ENCODE measurements around the gene RORB. TPM values are rescaled to one million over a fixed set of nuclear protein-coding genes. Genes with fewer than 3 reads are reported as not detected.

RORB gene
- total RNA-seq, 1 donor = 0.10 TPM

DNA sequence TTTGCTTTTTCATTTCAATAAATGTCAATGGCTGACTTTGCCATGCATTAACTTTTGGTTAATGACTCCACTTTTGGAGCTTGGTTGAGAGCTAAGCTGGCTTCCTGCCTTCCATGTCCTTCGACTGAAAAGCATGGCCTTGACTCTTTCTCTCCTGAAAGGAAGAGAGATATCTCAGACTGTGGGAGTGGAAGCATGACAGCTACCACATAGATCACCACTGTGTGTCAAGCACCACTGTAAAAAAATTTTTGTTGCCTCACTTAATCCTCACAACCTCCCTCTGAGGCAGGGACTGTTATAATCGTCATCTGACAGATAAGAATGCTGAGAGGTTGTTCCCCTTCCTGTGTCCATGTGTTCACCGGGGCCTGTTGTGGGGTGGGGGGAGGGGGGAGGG, 184.8 kb downstream of the RORB start:
- Histone ChIP-seq H3K4me3 (ENCODE audit: low read length) (no peak overlapping the region), H3K4me1 (ENCODE audit: insufficient read depth, low read length) (no peaks in the 10 kb centered on the region), H3K27me3 (ENCODE audit: insufficient read depth, low read length) (no peaks in the 10 kb centered on the region), H3K9me3 (ENCODE audit: low read depth, low read length) (no peaks in the 10 kb centered on the region)

DNA sequence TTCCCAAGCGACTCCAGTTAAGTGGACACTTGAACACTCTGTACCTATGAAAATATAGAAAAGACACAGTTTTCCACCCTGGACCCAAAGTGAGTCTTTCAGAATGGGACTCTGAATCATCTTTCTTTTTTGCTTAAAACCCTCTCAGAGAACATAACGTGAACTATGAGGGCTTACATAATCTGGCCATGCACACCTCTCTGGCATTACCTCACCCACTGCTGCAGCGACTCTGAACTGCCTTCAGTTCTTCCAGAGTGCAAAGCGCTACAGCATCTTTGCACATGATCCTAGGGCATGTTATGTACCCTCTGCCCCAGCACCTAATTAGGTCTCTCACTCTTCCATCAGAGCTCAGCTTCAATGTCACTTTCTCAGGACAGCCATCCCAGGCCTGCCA, 186.2 kb downstream of the RORB start:
- H3K9me3 ChIP-seq (ENCODE audit: low read depth, low read length) = no peaks in the 10 kb centered on the region
- no peaks in the 10 kb centered on the region for H3K27me3 ChIP-seq (ENCODE audit: insufficient read depth, low read length)
- no peaks in the 10 kb centered on the region for H3K4me1 ChIP-seq (ENCODE audit: insufficient read depth, low read length)
- H3K4me3 ChIP-seq (ENCODE audit: low read length) = no peak overlapping the region

DNA sequence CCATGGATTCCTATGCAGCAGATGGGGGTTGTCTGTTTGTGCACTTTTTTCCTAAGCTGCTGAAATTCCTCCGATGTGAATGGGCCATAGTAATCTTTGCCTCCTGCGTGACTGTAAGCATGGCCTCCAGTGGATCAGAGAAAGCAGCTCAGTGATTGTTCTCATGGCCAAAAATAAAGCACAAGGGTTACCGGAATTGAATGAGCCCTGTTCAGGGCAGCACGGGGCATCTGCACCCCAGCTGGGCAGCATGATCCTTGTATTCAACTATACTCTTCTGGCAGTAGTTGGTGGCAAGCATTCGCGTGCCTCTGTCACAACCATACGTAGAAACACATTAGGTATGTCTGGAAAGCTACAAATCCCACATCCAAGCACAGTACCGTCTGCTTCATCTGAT, 193.9 kb downstream of the RORB start:
- H3K4me3 ChIP-seq (ENCODE audit: low read length) = no peak overlapping the region
- H3K9me3 ChIP-seq (ENCODE audit: low read depth, low read length) = no peaks in the 10 kb centered on the region
- no peaks in the 10 kb centered on the region for H3K4me1 ChIP-seq (ENCODE audit: insufficient read depth, low read length)
- no peaks in the 10 kb centered on the region for H3K27me3 ChIP-seq (ENCODE audit: insufficient read depth, low read length)

DNA sequence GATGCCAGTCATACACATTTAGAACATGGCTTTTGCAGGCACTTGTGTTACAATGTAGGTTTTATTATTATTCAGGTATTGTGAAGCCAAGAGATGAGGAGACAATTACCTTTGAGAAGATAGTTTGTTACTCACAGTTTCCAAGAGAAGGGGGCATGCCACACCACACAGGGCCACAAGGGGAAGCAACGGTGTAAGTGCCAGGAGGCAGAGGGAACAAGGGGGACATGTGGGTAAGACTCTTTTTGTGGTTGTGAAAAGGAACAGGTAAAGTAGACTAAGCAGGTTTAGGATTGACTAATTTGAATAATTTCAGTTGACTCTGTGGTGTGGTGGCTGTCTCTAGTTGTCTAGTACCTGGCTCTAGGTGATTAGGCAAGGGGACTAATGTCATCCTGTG, 199.4 kb downstream of the RORB start:
- Histone ChIP-seq H3K9me3 (ENCODE audit: low read depth, low read length) (no peaks in the 10 kb centered on the region), H3K27me3 (ENCODE audit: insufficient read depth, low read length) (peaks cover 4% of the 10 kb centered on the region), H3K4me3 (ENCODE audit: low read length) (no peak overlapping the region), H3K4me1 (ENCODE audit: insufficient read depth, low read length) (no peaks in the 10 kb centered on the region)

DNA sequence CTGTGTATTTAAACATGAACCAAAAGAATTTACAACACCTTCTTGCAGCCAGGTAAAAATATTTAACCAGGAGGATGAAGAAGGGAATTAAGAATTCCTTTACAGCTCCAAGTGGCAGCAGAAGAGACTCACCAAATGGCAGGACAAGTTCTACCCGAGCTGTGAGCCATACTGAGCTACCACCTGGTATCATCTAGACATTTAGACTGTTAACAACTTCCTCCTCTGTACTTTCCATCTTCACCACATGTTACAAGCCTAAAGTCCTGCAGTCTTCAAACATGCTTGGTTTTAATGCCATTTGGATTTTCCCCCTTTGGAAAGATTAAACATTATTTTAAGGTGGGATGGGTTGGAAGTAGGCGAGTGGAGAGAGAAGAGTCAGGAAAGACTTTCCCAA, 200.4 kb downstream of the RORB start:
- no peak overlapping the region for H3K4me3 ChIP-seq (ENCODE audit: low read length)
- no peaks in the 10 kb centered on the region for H3K4me1 ChIP-seq (ENCODE audit: insufficient read depth, low read length)
- peaks cover 4% of the 10 kb centered on the region for H3K27me3 ChIP-seq (ENCODE audit: insufficient read depth, low read length)
- no peaks in the 10 kb centered on the region for H3K9me3 ChIP-seq (ENCODE audit: low read depth, low read length)

DNA sequence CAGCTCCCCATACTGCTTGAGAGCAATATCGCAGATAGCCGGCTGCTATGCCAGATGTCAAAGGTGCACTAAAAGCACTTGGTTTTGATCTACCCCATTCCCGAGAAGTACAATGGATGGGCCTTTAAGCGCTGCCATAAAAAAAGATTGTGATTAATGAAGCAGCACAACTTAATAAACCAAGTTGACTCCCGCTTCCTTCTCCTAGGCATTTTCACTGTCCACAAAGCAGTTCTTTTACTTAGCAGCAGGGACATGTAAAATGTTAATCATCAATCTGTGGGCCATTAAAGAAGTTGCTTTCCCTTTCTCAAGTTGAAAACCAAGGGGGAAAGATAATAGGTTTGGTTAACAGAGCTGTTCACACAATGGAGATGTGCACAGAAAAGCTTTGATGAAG, 214.2 kb downstream of the RORB start:
- no peaks in the 10 kb centered on the region for H3K4me1 ChIP-seq (ENCODE audit: insufficient read depth, low read length)
- no peak overlapping the region for H3K4me3 ChIP-seq (ENCODE audit: low read length)
- H3K9me3 ChIP-seq (ENCODE audit: low read depth, low read length) = no peaks in the 10 kb centered on the region
- H3K27me3 ChIP-seq (ENCODE audit: insufficient read depth, low read length) = no peaks in the 10 kb centered on the region

DNA sequence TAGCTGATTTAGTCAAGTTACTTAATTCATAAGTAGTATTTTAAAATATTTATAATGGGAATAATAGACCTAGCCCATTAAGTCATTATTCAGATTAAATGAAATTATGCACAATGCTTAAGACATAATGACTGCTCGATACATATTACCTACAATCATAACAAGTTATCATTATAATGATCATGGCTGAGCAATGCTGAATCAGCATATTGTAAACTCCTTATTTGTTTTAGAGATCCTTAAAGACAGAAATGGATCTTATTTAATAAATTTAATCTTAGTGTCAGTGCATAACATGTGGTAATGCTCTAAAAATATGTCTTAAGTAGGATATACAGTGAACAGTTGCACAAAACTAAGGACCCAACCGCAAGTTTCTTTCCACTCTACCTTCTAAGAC, 221.6 kb downstream of the RORB start:
- Histone ChIP-seq H3K4me1 (ENCODE audit: insufficient read depth, low read length) (no peaks in the 10 kb centered on the region), H3K27me3 (ENCODE audit: insufficient read depth, low read length) (no peaks in the 10 kb centered on the region), H3K4me3 (ENCODE audit: low read length) (no peak overlapping the region), H3K9me3 (ENCODE audit: low read depth, low read length) (no peaks in the 10 kb centered on the region)

DNA sequence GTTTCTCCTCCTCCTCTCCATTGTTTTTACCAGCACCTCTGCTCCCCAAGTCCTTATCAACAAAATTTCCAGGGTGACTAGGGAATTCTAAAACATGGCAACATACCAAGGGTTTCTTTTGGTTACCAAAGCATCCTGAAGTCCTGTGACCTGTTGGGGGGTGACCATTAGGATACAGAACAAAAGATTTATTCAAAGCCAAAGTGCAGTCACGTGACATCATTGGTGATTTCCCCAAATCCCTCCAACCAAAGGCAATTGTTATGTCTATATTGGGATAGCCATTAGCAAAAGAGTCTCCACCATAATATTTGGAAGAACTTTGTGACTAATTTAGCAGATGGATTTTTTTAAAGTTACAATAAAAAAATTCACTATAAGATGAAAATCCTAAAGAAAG, 222.2 kb downstream of the RORB start:
- no peaks in the 10 kb centered on the region for H3K9me3 ChIP-seq (ENCODE audit: low read depth, low read length)
- no peaks in the 10 kb centered on the region for H3K27me3 ChIP-seq (ENCODE audit: insufficient read depth, low read length)
- H3K4me3 ChIP-seq (ENCODE audit: low read length) = no peak overlapping the region
- no peaks in the 10 kb centered on the region for H3K4me1 ChIP-seq (ENCODE audit: insufficient read depth, low read length)

DNA sequence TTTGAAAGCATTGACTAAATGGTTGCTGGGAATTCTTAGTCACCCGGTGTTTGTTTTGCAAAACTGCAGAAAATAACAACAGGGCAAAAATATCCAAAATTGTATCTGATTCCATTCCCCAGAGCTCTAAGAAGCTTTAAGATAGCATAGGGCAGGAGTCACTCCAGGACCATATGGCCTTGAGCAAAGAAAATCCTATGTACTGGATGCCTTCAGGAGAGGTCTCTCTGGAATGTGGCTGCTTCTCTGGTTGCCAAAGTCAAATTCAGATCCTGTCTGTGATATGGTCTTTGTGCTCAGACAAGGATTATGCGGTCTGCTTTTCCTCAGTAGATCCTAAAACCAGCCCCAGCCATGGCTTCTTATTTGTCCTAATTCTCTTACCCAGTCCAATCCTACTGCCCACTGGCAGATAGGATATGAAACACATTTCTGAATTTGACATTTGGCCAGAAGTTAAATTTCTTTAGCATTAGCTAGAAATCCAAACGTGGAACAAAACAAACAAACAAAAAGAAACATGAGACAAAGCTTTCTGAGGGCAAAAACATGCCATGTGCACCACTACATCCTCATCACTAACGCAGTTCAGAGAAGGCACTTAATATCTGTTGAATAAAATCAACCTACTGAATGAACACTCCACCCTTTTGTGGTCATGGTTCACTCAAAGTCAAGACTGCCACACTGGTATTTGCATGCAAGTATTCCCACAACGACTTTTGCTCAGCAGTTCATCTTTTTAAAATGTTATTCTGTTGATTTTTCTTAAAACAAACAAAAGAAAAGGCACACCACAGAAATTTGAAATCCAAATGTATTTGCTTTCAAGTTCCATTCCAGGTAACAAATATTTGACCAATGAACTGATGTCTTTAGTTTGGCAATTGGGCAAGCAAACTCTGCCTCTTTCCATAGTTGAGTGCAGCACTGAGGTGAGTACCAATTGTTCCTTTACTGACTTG, 224.8 kb downstream of the RORB start:
- Histone ChIP-seq H3K9me3 (ENCODE audit: low read depth, low read length) (no peaks in the 10 kb centered on the region), H3K4me3 (ENCODE audit: low read length) (no peak overlapping the region), H3K27me3 (ENCODE audit: insufficient read depth, low read length) (no peaks in the 10 kb centered on the region), H3K4me1 (ENCODE audit: insufficient read depth, low read length) (no peaks in the 10 kb centered on the region)

DNA sequence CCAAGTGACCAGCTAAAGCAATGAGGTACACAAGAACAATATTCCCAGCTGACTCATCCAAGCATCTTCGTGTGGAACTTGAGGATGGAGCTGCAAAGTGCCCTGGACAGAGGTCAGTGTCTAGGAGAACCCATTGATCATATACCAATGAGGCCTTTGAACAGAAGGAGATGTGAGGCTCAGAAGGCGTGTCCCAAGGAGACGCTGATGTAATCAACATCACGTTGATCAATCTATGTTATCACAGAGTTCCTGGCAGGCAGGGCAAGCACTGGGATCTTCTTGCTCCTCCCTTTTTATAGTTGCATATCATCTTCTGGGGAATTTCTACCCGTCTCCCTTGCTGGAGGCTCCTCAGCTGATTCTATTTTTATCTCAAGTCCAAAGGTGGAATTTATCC, 227.2 kb downstream of the RORB start:
- H3K4me3 ChIP-seq (ENCODE audit: low read length) = no peak overlapping the region
- no peaks in the 10 kb centered on the region for H3K4me1 ChIP-seq (ENCODE audit: insufficient read depth, low read length)
- no peaks in the 10 kb centered on the region for H3K9me3 ChIP-seq (ENCODE audit: low read depth, low read length)
- H3K27me3 ChIP-seq (ENCODE audit: insufficient read depth, low read length) = no peaks in the 10 kb centered on the region

DNA sequence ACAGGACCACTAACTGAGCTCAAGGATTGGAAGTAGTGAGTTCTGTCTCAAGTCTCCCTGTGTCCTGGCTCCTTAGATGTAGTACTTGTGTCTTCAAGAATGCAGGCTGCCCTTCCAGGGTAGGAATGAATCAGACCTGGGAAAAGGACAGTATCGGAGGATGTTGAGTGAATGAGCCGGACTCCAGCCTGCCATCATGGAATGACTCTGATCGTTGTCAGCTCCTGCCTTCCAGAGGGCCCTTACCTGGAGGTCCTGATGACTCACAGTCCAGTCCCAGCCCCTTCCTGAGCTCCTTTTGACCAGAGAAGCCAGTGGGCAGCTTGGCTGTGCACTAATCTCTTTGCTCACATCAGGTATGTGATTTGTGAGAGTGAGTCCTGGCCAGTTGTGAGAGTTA, 229.4 kb downstream of the RORB start:
- Histone ChIP-seq H3K27me3 (ENCODE audit: insufficient read depth, low read length) (no peaks in the 10 kb centered on the region), H3K9me3 (ENCODE audit: low read depth, low read length) (no peaks in the 10 kb centered on the region), H3K4me3 (ENCODE audit: low read length) (no peak overlapping the region), H3K4me1 (ENCODE audit: insufficient read depth, low read length) (no peaks in the 10 kb centered on the region)

DNA sequence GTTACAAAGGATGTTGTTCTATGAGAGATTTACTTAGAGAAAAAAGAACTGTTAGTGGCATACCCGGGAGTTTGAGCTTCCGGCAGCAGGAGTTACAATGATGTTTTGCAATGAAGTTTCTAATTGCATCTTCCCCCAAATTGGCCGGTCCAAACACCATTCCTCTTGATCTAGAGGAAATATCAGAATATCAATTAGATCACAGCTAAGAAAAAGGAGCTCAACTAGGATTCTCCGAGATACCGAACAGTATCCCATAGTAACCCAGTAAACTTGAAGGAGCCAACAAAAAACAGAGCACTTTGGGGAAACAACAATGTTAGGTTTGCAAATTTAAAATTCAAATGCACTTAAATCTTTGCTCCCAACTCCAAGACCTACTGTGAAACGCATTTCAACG, 231.0 kb downstream of the RORB start:
- Histone ChIP-seq H3K4me1 (ENCODE audit: insufficient read depth, low read length) (no peaks in the 10 kb centered on the region), H3K9me3 (ENCODE audit: low read depth, low read length) (no peaks in the 10 kb centered on the region), H3K27me3 (ENCODE audit: insufficient read depth, low read length) (no peaks in the 10 kb centered on the region), H3K4me3 (ENCODE audit: low read length) (no peak overlapping the region)

DNA sequence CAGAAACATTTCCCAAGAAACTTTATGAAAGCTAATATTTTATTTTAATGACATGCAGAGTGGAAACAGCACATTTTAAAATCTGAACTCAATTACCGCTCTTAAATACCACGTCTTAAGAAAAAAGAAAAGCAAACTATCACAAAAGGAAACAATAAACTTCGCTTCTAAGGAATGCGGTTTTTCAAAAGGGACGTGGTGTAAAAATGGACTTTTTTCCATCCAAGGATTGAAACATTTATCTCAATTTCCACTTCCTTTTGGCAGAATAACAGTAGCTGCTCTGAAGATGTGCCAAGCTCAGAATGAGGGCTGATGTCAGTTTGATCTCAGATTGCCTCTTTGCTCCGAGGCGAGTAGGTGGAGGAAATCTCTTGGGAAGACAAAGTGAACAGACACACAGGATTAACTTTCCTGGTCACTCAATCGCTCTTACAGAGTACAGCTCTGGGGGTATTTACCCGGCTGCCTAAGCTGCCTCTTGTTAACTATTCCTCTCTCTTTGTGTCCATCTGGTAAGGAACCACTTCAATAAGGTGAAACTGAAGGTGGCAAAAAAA, 232.1 kb downstream of the RORB start:
- Histone ChIP-seq H3K9me3 (ENCODE audit: low read depth, low read length) (no peaks in the 10 kb centered on the region), H3K4me1 (ENCODE audit: insufficient read depth, low read length) (no peaks in the 10 kb centered on the region), H3K4me3 (ENCODE audit: low read length) (no peak overlapping the region), H3K27me3 (ENCODE audit: insufficient read depth, low read length) (no peaks in the 10 kb centered on the region)

DNA sequence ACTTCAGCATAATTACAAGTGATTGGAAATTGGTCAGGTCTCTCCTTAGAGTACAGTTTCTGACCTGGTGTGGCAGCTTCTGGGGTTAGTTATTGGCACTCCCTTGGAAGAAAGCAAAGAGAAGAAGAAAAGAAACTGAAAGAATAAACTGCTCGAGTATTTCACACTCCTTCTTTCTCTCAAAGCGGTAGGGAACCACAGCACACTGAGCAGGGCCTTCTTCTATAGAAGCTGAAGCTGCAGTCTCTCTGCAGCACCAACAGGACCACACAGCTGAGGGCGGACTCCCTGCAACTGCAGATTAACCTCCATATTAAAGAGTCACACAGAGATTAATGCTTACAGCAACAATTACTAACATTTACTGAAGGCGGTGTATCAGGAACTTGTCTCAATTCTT, 238.6 kb downstream of the RORB start:
- no peaks in the 10 kb centered on the region for H3K4me1 ChIP-seq (ENCODE audit: insufficient read depth, low read length)
- H3K9me3 ChIP-seq (ENCODE audit: low read depth, low read length) = no peaks in the 10 kb centered on the region
- no peaks in the 10 kb centered on the region for H3K27me3 ChIP-seq (ENCODE audit: insufficient read depth, low read length)
- H3K4me3 ChIP-seq (ENCODE audit: low read length) = no peak overlapping the region

DNA sequence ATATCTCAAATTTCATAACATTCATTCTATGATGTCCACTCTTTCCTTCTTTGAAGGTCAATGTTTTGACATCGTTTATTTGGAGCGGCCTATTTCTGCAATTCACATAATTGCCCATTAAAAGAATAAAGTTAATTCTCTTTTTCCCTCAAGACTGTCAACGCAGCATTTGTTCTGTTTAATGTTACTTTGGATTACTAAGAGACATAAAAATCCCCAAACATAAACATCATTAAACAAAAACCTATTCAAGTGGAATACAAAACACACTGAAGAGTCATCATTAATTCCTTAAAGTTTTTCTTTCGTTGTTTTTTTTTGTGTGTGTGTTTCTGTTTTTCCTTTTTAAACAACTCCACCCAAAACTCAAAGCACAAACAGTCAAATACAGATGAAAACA, 239.5 kb downstream of the RORB start:
- Histone ChIP-seq H3K27me3 (ENCODE audit: insufficient read depth, low read length) (no peaks in the 10 kb centered on the region), H3K4me1 (ENCODE audit: insufficient read depth, low read length) (no peaks in the 10 kb centered on the region), H3K4me3 (ENCODE audit: low read length) (no peak overlapping the region), H3K9me3 (ENCODE audit: low read depth, low read length) (no peaks in the 10 kb centered on the region)
